ENCODE measurements around the gene PXDN.

Gene PXDN

GRCh38 chr2:1744446-1745170, at the start of gene PXDN:
PXDN (minus strand) TSS chr2:1744515; CDS start chr2:1744455, 60 bp downstream.
- H3K4me3 ChIP-seq (ENCODE audit: low read depth, low read length): peak within 1 kb of the TSS; percentile 66
- DNase-seq (ENCODE audit: low read depth): peak; percentile 70
- TF ChIP-seq CTCF (IDR thresholded peaks at IDR 0.05; ENCODE audit: low read depth, low read length) (no peak), MYC (IDR thresholded peaks at IDR 0.05; ENCODE audit: low read depth, low read length) (no peak), MAX (IDR thresholded peaks at IDR 0.05; ENCODE audit: low read depth, low read length) (no peak), POLR2A (IDR thresholded peaks at IDR 0.05; ENCODE audit: extremely low read depth, insufficient read length) (no peak)

GRCh38 chr2:1793868-1794445, 49.6 kb upstream of the PXDN start:
- TF ChIP-seq CTCF (IDR thresholded peaks at IDR 0.05; ENCODE audit: low read depth, low read length): no peak
- no peak for TF ChIP-seq POLR2A (IDR thresholded peaks at IDR 0.05; ENCODE audit: extremely low read depth, insufficient read length)
- TF ChIP-seq MAX (IDR thresholded peaks at IDR 0.05; ENCODE audit: low read depth, low read length): no peak
- TF ChIP-seq MYC (IDR thresholded peaks at IDR 0.05; ENCODE audit: low read depth, low read length): no peak
- DNase-seq (ENCODE audit: low read depth): no peak
- H3K4me3 ChIP-seq (ENCODE audit: low read depth, low read length): no peak overlapping the region

GRCh38 chr2:1793001-1793867, 48.9 kb upstream of the PXDN start:
- TF ChIP-seq CTCF (IDR thresholded peaks at IDR 0.05; ENCODE audit: low read depth, low read length) (no peak), MAX (IDR thresholded peaks at IDR 0.05; ENCODE audit: low read depth, low read length) (no peak), MYC (IDR thresholded peaks at IDR 0.05; ENCODE audit: low read depth, low read length) (no peak), POLR2A (IDR thresholded peaks at IDR 0.05; ENCODE audit: extremely low read depth, insufficient read length) (no peak)
- peak; percentile 50 for DNase-seq (ENCODE audit: low read depth)
- no peak overlapping the region for H3K4me3 ChIP-seq (ENCODE audit: low read depth, low read length)

- TF ChIP-seq CTCF (IDR thresholded peaks at IDR 0.05; ENCODE audit: low read depth, low read length) (no peak), MYC (IDR thresholded peaks at IDR 0.05; ENCODE audit: low read depth, low read length) (no peak), POLR2A (IDR thresholded peaks at IDR 0.05; ENCODE audit: extremely low read depth, insufficient read length) (no peak), MAX (IDR thresholded peaks at IDR 0.05; ENCODE audit: low read depth, low read length) (no peak)
- DNase-seq (ENCODE audit: low read depth): peak; percentile 85
- H3K4me3 ChIP-seq (ENCODE audit: low read depth, low read length): peak overlapping the region; percentile 23
Observed at GRCh38 chr2:1791685-1792435, 47.5 kb upstream of the PXDN start.

- TF ChIP-seq MAX (IDR thresholded peaks at IDR 0.05; ENCODE audit: low read depth, low read length): no peak
- TF ChIP-seq MYC (IDR thresholded peaks at IDR 0.05; ENCODE audit: low read depth, low read length): no peak
- TF ChIP-seq CTCF (IDR thresholded peaks at IDR 0.05; ENCODE audit: low read depth, low read length): no peak
- no peak for TF ChIP-seq POLR2A (IDR thresholded peaks at IDR 0.05; ENCODE audit: extremely low read depth, insufficient read length)
- H3K4me3 ChIP-seq (ENCODE audit: low read depth, low read length): peak overlapping the region; percentile 23
- no peak for DNase-seq (ENCODE audit: low read depth)
Observed at GRCh38 chr2:1791006-1791605, 46.8 kb upstream of the PXDN start.
